Colonic mucosa (tissue), 4 donors: ENCODE data around the gene DNLZ. TPM values are rescaled to one million over a fixed set of nuclear protein-coding genes. Genes with fewer than 3 reads are reported as not detected.
A peak's percentile ranks its signal among the peaks of the same experiment; 100 is the strongest.

ENCODE experiments used
- DNase-seq: peaks from one replicate; pipeline ENCODE4 v3.0.0-alpha.2; 2020
- H3K27ac ChIP-seq: fragments of 200-600 bp; one replicate; pipeline ENCODE4 v1.8.0; 2021
- H3K27me3 ChIP-seq: fragments of 200-600 bp; one replicate; pipeline ENCODE4 v1.8.0; 2021
- H3K36me3 ChIP-seq: fragments of 200-600 bp; one replicate; pipeline ENCODE4 v1.8.0; 2021
- H3K4me1 ChIP-seq: fragments of 200-600 bp; one replicate; pipeline ENCODE4 v1.8.0; 2021; ENCODE audit warnings: mild to moderate bottlenecking
- H3K4me3 ChIP-seq: fragments of 200-600 bp; one replicate; pipeline ENCODE4 v1.8.0; 2021
- H3K9ac ChIP-seq, 2 donors: one replicate each; pipeline ENCODE4 v1.7.0; 2013; ENCODE audit warnings: control low read depth in 2 of 2, low read depth in 2 of 2, low read length in 2 of 2
- H3K9me3 ChIP-seq: fragments of 200-600 bp; one replicate; pipeline ENCODE4 v1.8.0; 2021
- CTCF ChIP-seq: fragments of 200-600 bp; IDR thresholded peaks from one replicate; pipeline ENCODE4 v1.8.0; 2022; ENCODE audit warnings: antibody characterized with exemption, mild to moderate bottlenecking
- intact Hi-C: fragments of 100-400 bp; cut with DNase I; formaldehyde crosslinking; loops from one replicate; pipeline ENCODE4 v1.14.1; 2022
- total RNA-seq, 2 donors: library from RNA; stranded (reverse); fragmentation: NEBNext Ultra II Directional in 1 of 2; extraction: Animal tissue kit (Norgen Biotek cat#: 25700) in 1 of 2; gene quantifications; one replicate each; pipeline ENCODE4 v1.2.1, GENCODE V29; 2021
- donor health status: healthy.
- donor health status: DM: no; HTN: no; CAD: no.
- donor health status: DM: no; HTN: no; CAD: no.

DNLZ gene
- total RNA-seq, 2 donors from 2014 or later = 10.0 to 10.8 TPM

- Histone ChIP-seq H3K9ac (peak overlapping the region in 1 of 2 donors; percentile 24), H3K27ac (no peak overlapping the region)
Measured at GRCh38 chr9:136311051-136312008, 52.2 kb downstream of the DNLZ start.

GRCh38 chr9:136310273-136311030 is 53.1 kb downstream of the DNLZ start:
- no peaks in the 10 kb centered on the region for H3K9me3 ChIP-seq
- no peak for TF ChIP-seq CTCF
- no peaks in the 10 kb centered on the region for H3K36me3 ChIP-seq
- no peaks in the 10 kb centered on the region for H3K27me3 ChIP-seq
- no peak overlapping the region for H3K9ac ChIP-seq
- H3K4me1 ChIP-seq = peaks cover 7% of the 10 kb centered on the region
- DNase-seq = no peak
- H3K4me3 ChIP-seq = no peak overlapping the region
- no peak overlapping the region for H3K27ac ChIP-seq
- intact Hi-C loops = no loop called here

More at GRCh38 chr9:136311051-136312008, 52.2 kb downstream of the DNLZ start:
- peak; percentile 69 for DNase-seq
- peaks cover 7% of the 10 kb centered on the region for H3K4me1 ChIP-seq
- H3K9me3 ChIP-seq = no peaks in the 10 kb centered on the region
- H3K4me3 ChIP-seq = no peak overlapping the region
- no peak for TF ChIP-seq CTCF
- H3K27me3 ChIP-seq = no peaks in the 10 kb centered on the region
- no peaks in the 10 kb centered on the region for H3K36me3 ChIP-seq
- intact Hi-C loops = no loop called here

- H3K4me3 ChIP-seq = no peak overlapping the region
- H3K27ac ChIP-seq = no peak overlapping the region
- no peaks in the 10 kb centered on the region for H3K27me3 ChIP-seq
- DNase-seq = no peak
- no peak overlapping the region for H3K9ac ChIP-seq
- TF ChIP-seq CTCF = no peak
- H3K4me1 ChIP-seq = peaks cover 7% of the 10 kb centered on the region
- no peaks in the 10 kb centered on the region for H3K9me3 ChIP-seq
- intact Hi-C loops = no loop called here
- H3K36me3 ChIP-seq = no peaks in the 10 kb centered on the region
Measured at GRCh38 chr9:136309806-136310220, 53.7 kb downstream of the DNLZ start.

Other genes starting within 250 kb of the DNLZ start
- gene TMEM250, start 244.9 kb downstream of the DNLZ start, total RNA-seq = 10 to 100 TPM; 40.9 to 67.2 TPM
- not detected for gene LHX3, start 158.6 kb downstream of the DNLZ start, total RNA-seq
- 10 to 100 TPM in 1 of 2 donors, 1 to 10 TPM in 1; 4.9 to 12.0 TPM for gene QSOX2, start 117.9 kb downstream of the DNLZ start, total RNA-seq
- gene CCDC187, start 59.6 kb downstream of the DNLZ start, total RNA-seq = under 1 TPM; 0.30 to 0.48 TPM
- 1 to 10 TPM; 2.3 to 3.4 TPM for gene GPSM1, start 36.2 kb downstream of the DNLZ start, total RNA-seq
- gene CARD9, start 9.9 kb upstream of the DNLZ start, total RNA-seq = 1 to 10 TPM; 1.2 to 1.7 TPM
- gene SNAPC4, start 36.4 kb upstream of the DNLZ start, total RNA-seq = 1 to 10 TPM; 6.0 to 9.7 TPM
- gene ENTR1, start 46.9 kb upstream of the DNLZ start, total RNA-seq = 10 to 100 TPM; 24.5 to 48.4 TPM
- gene PMPCA, start 46.9 kb upstream of the DNLZ start, total RNA-seq = 10 to 100 TPM; 56.1 to 60.9 TPM
- 10 to 100 TPM in 1 of 2 donors, 1 to 10 TPM in 1; 8.3 to 12.1 TPM for gene INPP5E, start 76.1 kb upstream of the DNLZ start, total RNA-seq
- 100 to 1,000 TPM in 1 of 2 donors, 10 to 100 TPM in 1; 66.2 to 104 TPM for gene SEC16A, start 119.3 kb upstream of the DNLZ start, total RNA-seq
- 10 to 100 TPM; 49.3 to 99.4 TPM for gene NOTCH1, start 182.3 kb upstream of the DNLZ start, total RNA-seq